ENCODE results near the gene CRYBB2. TPM values are rescaled to one million over a fixed set of nuclear protein-coding genes. Genes with fewer than 3 reads are reported as not detected.

The CRYBB2 gene
- polyA plus RNA-seq, 1 of the 3 experiments (the other 2 are of a cell fraction): 0.69 TPM

GRCh38 chr22:25202290-25202921 is 17.0 kb upstream of the CRYBB2 start:
- Histone ChIP-seq H3K4me3 (ENCODE audit: low read depth in 2 of 2, low read length in 1 of 2) (peak overlapping the region in 1 of 2 experiments; percentile 57; a peak in 1 of 4 replicates), H3K27me3 (ENCODE audit: insufficient read depth) (no peaks in the 10 kb centered on the region), H3K27ac (ENCODE audit: low read depth in 2 of 2, low read length in 1 of 2) (no peak overlapping the region), H2AFZ (ENCODE audit: low read depth) (no peak overlapping the region), H3K9ac (no peak overlapping the region), H3F3A (replicated peaks; ENCODE audit: insufficient read depth) (no peaks in the 10 kb centered on the region), H3K4me2 (no peak overlapping the region), H3K4me1 (ENCODE audit: control insufficient read depth in 1 of 2, insufficient read depth in 2 of 2, low read depth in 1 of 2, low read length in 1 of 2) (no peaks in the 10 kb centered on the region), H4K20me1 (ENCODE audit: insufficient read depth) (peaks cover 7% of the 10 kb centered on the region; the same call in 1 of the 2 replicates), H3K36me3 (replicated peaks in 1 of 2; ENCODE audit: control insufficient read depth in 1 of 2, insufficient read depth in 2 of 2, low read length in 1 of 2) (peaks cover 0 to 9% of the 10 kb centered on the region in 2 experiments), H3K9me3 (no peaks in the 10 kb centered on the region), H3K79me2 (ENCODE audit: insufficient read depth) (no peaks in the 10 kb centered on the region), H3K9me2 (no peaks in the 10 kb centered on the region)
- 15% methylated on average over 6 of the region's 15 CpGs for WGBS (ENCODE audit: low lambda C conversion rate)
- DNase-seq: peak; percentile 89
- CTCF ChIA-PET: interaction anchor here (0.5 to 3.3 kb wide), 72 partner anchors 9 to 1280 kb away, joined by 3 to 42 read pairs (median 4); partner anchors contain the start of gene SEZ6L
- POLR2A ChIA-PET: interaction anchor here (0.6 to 1.1 kb wide), 2 partner anchors 134 to 246 kb away, joined by 3 to 8 read pairs; no protein-coding TSS in a partner anchor
- no peak for TF ChIP-seq TEAD4 (IDR thresholded peaks at IDR 0.05; ENCODE audit: borderline replicate concordance, insufficient read depth)
- TF ChIP-seq ZBTB33 (IDR thresholded peaks at IDR 0.05; ENCODE audit: borderline replicate concordance, low read depth): no peak
- TF ChIP-seq CTCF (IDR thresholded peaks at IDR 0.05): peak; percentile 92
- TF ChIP-seq JUND (IDR thresholded peaks at IDR 0.05): no peak
- no peak for TF ChIP-seq ELF1 (IDR thresholded peaks at IDR 0.05)
- no peak for TF ChIP-seq FOXJ3 (CRISPR knock-in tag; IDR thresholded peaks at IDR 0.05)
- TF ChIP-seq RAD21 (IDR thresholded peaks at IDR 0.05; ENCODE audit: low read length): peak; percentile 91
- peak; percentile 75 for TF ChIP-seq SMC3 (IDR thresholded peaks at IDR 0.05; ENCODE audit: low read depth, low read length)

- no peaks in the 10 kb centered on the region for H3K79me2 ChIP-seq (ENCODE audit: insufficient read depth)
- no peak overlapping the region for H3K4me2 ChIP-seq
- H3K4me3 ChIP-seq (ENCODE audit: low read depth in 2 of 2, low read length in 1 of 2): no peak overlapping the region
- peaks cover 7% of the 10 kb centered on the region; the same call in 1 of the 2 replicates for H4K20me1 ChIP-seq (ENCODE audit: insufficient read depth)
- POLR2A ChIA-PET: interaction anchor here (0.6 kb wide), 1 partner anchor 247 kb away, joined by 8 read pairs; no protein-coding TSS in a partner anchor
- H3K9me3 ChIP-seq: no peaks in the 10 kb centered on the region
- WGBS (ENCODE audit: low lambda C conversion rate): 80% methylated on average over 4 of the region's 4 CpGs
- H3K36me3 ChIP-seq (replicated peaks in 1 of 2; ENCODE audit: control insufficient read depth in 1 of 2, insufficient read depth in 2 of 2, low read length in 1 of 2): peaks cover 0 to 8% of the 10 kb centered on the region in 2 experiments
- CTCF ChIA-PET: interaction anchor here (0.7 to 3.3 kb wide), 22 partner anchors 9 to 1127 kb away, joined by 3 to 42 read pairs (median 8); no protein-coding TSS in a partner anchor
- no peaks in the 10 kb centered on the region for H3F3A ChIP-seq (replicated peaks; ENCODE audit: insufficient read depth)
- no peaks in the 10 kb centered on the region for H3K4me1 ChIP-seq (ENCODE audit: control insufficient read depth in 1 of 2, insufficient read depth in 2 of 2, low read depth in 1 of 2, low read length in 1 of 2)
- H3K27me3 ChIP-seq (ENCODE audit: insufficient read depth): no peaks in the 10 kb centered on the region
- no peaks in the 10 kb centered on the region for H3K9me2 ChIP-seq
- H3K27ac ChIP-seq (ENCODE audit: low read depth in 2 of 2, low read length in 1 of 2): no peak overlapping the region
- no peak for DNase-seq
- H3K9ac ChIP-seq: no peak overlapping the region
- H2AFZ ChIP-seq (ENCODE audit: low read depth): no peak overlapping the region
- no peak for TF ChIP-seq FOXM1 (IDR thresholded peaks at IDR 0.05; ENCODE audit: low read depth)
- TF ChIP-seq NRF1 (IDR thresholded peaks at IDR 0.05; ENCODE audit: low read depth, low read length): no peak
- TF ChIP-seq REST (IDR thresholded peaks at IDR 0.05; ENCODE audit: low read depth, low read length): no peak
- TF ChIP-seq RAD21 (IDR thresholded peaks at IDR 0.05; ENCODE audit: low read length): no peak
- TF ChIP-seq USF2 (IDR thresholded peaks at IDR 0.05; ENCODE audit: borderline replicate concordance, low read depth, low read length): no peak
- TF ChIP-seq ELF1 (IDR thresholded peaks at IDR 0.05): no peak
- TF ChIP-seq POLR2AphosphoS5 (IDR thresholded peaks at IDR 0.05; ENCODE audit: low read depth, low read length): no peak
- TF ChIP-seq GABPA (IDR thresholded peaks at IDR 0.05; ENCODE audit: low read depth): no peak
- TF ChIP-seq FOSL2 (IDR thresholded peaks at IDR 0.05; ENCODE audit: borderline replicate concordance, low read depth): no peak
- TF ChIP-seq RCOR1 (IDR thresholded peaks at IDR 0.05; ENCODE audit: low read length): no peak
- TF ChIP-seq SIN3A (IDR thresholded peaks at IDR 0.05; ENCODE audit: borderline replicate concordance, low read depth, low read length): no peak
- TF ChIP-seq SMC3 (IDR thresholded peaks at IDR 0.05; ENCODE audit: low read depth, low read length): no peak
- no peak for TF ChIP-seq FOXJ3 (CRISPR knock-in tag; IDR thresholded peaks at IDR 0.05)
- no peak for TF ChIP-seq TEAD4 (IDR thresholded peaks at IDR 0.05; ENCODE audit: borderline replicate concordance, insufficient read depth)
- TF ChIP-seq EP300 (IDR thresholded peaks at IDR 0.05; ENCODE audit: borderline replicate concordance in 1 of 2, low read depth in 1 of 2, low read length in 1 of 2): no peak
Observed at GRCh38 chr22:25203082-25203481, 16.4 kb upstream of the CRYBB2 start.

All from SK-N-SH (cell line).